Activated T-cell treated with anti-CD3 and anti-CD28 coated beads for 48 hours (primary cell): ENCODE measurements around the gene JPT1.
"Not testable (repeated sequence)": the region's sequence is repeated elsewhere in the genome, so short reads cannot be mapped to it uniquely, and the experiment has no call there.

ENCODE experiments used
- DNase-seq: peaks from one replicate; pipeline ENCODE4 v3.0.0-alpha.2; 2020; ENCODE audit warnings: low read depth

Gene JPT1

DNA sequence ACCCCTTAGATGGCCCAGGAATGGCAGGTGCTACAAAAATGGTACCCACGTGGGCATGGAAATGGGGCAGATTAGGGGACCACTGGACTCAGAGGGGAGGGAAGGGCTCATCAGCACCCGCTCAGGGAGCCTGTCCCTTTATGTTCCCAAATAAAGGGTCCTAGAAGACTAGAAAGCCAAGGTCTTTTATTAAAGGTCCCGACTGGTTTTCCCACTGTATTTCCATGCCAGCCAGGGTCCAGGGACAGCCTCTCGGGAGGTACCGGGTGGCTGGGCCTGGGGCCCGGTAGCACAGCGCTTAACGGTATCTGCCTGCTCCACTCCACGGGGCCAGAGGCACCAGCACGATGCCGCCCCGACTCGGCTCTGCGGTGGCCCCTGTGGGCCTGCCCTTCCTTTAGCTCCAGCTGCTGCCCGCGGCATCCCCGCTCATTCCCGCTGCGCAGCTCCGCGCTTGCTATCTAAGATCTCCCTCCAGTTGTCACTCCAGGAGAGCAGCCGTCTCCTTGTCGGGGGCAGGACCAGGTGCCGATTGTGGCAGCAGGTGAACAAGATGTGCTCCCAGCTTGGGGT, 24.2 kb downstream of the JPT1 start:
- no peak for DNase-seq

DNA sequence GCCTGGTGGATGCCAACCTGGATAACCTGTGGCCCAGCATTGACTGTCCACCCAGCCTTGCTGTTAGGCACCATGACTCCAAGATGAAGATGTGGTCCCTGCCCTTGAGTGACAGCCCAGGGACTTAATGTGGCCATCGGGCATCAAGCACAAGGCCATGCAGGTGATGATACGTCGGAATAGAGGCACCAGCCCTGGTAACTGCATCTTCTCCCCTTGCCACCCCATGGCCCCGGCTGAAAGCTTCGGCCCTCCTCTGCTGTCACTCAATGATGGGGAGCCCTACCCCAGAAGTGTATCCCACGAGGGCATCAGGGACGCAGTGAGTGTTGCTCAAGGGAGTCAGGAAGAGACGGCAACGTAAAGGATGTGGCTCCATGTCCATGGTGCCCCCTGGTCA, 24.7 kb downstream of the JPT1 start:
- no peak for DNase-seq

DNA sequence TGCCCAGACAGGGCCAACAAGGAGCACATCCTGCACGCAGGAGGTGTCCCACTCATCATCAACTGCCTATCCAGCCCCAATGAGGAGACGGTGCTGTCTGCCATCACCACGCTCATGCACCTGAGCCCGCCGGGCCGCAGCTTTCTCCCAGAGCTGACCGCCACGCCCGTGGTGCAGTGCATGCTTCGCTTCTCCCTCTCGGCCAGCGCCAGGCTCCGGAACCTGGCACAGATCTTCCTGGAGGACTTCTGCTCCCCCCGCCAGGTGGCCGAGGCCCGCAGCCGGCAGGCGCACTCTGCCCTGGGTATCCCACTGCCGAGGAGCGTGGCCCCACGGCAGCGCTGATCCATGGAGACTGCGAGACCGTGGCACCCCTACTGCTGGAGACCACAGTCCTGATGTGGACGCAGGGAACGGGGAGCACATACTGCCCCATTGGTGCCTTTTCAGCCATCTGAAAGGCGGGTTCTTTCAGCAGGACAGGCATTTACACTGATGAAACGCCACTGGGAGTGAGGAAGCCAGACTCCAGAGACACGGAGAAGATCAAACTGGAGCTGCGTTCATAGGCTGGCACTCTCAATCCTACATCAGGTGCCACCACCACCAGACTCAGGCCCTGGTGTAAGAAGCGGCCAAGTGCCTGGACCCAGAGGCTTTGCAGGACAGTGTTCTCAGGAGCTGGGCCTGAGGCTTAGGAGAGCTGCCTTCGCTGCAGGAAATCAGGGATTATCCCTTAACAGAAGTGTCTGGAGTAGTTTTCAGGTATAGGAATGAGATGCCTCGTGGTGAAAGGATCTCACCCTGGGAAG, 25.4 kb downstream of the JPT1 start:
- DNase-seq: no peak

DNA sequence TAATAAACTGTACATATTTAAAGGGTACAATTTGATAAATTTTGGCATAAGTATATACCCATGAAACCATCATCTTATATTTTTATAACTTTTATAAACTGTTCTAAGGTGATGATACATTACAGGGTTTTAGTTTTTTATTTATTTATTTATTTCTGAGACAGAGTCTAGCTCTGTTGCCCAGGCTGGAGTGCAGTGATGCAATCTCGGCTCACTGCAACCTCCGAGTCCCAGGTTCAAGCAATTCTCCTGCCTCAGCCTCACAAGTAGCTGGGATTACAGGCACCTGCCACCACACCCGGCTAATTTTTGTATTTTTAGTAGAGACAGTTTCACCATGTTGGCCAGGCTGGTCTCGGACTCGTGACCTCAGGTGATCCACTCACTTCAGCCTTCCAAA, 26.4 kb downstream of the JPT1 start:
- DNase-seq: not testable (repeated sequence)

DNA sequence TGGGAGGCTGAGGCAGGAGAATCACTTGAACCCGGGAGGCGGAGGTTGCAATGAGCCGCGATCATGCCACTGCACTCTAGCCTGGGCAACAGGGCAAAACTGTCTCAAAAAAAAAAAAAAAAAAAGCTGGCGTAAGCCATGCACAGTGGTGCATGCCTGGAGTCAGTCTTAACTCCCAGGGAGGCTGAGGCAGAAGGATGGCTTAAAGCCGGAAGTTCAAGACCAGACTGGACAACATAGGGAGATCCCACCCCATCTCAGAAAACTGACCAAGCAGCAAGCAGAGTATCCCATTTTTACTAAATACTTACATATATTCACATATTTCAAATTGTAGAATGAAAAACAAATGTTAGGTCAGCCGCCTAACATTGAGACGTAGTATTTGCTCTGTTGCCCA, 27.4 kb downstream of the JPT1 start:
- no peak for DNase-seq

DNA sequence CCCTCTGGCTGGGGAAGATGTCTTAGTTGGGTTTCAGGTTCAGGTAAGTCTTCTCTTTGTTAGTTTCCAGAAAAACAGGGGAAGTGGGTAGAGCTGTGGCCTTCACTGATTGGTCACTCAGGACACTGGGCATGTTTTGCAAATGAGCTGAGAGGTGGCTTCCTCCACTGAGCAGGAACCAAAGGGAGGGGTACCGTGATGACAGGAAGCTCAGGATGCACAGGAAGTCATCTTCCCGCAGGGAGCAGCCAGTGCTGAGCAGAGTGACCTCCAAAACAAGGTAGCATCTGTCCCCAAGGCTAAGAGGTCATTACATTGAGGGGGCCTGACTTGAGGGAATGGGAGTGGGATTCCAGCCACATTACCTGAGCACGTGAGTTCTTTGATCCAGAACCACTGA, 28.3 kb downstream of the JPT1 start:
- no peak for DNase-seq

DNA sequence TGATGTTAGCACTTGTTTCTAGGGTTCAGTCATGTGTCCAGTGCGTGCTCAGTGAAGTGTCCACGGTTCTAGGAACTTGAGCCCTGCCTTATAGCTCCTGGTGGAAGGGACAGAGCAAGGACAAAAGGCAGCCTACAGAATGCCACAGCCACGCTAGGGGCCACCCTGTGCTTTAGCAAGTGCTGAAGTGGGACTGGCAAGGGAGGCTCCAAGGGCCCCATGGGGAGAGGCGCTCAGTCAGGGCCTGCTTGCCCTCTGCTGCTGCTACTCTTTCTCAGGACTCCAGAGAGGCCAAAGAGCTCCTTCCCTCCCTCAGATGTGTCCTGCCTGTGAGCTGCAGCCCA, 29.5 kb downstream of the JPT1 start:
- DNase-seq: no peak

DNA sequence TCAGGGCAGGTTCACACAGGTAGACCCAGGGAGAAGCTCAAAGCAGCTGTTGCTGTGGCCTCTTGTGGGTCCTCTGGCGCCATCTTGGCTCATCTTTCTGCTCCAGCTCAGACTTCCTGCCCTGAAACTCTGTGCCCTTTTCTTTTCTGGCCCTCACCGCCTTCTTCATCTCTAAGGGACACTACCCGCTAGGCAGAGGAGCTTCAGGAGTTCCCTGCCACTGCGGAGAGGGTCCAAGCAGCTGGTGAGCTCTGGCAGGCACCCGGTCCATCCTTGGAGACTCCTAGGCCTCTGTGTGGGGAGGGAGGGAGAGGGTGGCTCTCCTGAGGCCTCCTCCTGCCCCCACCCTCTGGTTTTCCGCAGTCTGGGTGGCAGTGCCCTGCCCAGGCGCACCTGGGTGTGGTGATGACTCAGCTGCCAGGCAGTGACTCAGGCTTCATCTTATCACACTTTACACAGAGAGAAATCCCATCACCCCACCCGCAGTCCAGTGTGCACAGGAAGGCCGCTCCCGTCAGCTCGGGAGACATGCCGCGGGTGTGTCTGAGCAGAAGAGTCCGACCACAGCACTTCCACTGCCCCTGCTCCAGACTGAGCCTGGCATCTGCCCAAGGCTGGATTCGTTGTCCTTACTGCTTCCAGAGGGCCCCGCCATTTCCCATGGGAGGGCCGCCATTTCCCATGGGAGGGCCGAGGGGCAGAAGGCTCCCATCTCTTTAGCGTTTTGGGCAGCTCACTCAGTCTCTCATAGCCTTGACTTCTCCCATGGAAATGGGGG, 30.1 kb downstream of the JPT1 start:
- DNase-seq: peak; percentile 49

DNA sequence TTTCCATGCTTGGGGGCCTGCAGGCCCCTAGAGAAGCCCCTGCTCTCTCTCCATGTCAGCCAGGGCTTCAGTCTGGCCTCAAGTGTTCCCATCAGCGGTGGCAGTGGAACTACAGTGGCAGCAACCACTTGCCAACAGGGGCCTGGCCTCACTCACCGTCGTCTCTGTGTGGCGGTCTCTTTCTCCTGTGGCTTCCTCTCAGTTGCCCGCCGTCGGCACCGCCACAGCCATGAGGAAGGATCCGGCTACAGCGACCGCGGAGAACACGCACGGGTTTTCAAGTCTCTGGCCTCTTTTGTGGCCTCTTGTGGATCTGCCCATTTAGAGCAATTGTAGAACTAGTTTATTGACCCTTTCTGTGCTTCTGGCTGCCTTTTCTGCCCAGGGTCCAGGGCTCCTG, 36.0 kb downstream of the JPT1 start:
- DNase-seq: no peak

DNA sequence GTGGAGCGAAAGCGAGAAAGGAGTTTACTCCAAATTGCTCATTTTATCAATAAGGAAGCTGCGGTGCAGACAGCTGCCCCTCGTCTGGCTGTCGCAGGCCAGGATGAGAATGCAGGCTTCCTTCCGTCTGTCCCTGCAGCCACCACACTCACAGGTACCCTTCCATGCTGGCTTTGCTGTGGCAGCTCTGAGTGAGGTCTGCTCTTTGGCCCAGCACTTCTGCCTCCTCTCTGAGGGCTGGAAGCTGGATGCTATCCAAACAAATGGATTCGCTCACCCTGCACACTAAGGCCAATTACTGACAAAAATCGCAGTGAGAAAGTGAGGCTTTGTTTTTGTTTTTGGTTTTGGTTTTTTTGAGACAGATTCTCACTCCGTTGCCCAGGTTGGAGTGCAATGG, 37.6 kb downstream of the JPT1 start:
- DNase-seq: no peak

DNA sequence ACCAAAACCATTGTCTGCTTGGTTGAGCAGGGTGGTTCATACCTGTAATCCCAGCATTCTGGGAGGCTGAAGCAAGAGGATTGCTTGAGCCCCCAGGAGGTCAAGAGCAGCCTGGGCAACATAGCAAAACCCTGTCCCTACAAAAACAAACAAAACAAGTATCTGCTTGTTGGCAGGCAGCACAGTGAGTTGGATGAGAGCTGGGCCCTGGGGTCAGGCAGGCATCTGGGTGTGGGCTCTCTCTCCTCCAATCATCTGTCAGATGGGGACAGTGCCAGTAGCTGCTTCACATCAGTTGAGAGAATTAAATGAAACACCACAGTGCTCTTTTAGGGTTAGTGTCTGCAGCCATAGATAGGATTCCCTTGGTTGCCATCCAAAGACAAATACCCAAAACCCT, 38.8 kb downstream of the JPT1 start:
- DNase-seq: no peak

DNA sequence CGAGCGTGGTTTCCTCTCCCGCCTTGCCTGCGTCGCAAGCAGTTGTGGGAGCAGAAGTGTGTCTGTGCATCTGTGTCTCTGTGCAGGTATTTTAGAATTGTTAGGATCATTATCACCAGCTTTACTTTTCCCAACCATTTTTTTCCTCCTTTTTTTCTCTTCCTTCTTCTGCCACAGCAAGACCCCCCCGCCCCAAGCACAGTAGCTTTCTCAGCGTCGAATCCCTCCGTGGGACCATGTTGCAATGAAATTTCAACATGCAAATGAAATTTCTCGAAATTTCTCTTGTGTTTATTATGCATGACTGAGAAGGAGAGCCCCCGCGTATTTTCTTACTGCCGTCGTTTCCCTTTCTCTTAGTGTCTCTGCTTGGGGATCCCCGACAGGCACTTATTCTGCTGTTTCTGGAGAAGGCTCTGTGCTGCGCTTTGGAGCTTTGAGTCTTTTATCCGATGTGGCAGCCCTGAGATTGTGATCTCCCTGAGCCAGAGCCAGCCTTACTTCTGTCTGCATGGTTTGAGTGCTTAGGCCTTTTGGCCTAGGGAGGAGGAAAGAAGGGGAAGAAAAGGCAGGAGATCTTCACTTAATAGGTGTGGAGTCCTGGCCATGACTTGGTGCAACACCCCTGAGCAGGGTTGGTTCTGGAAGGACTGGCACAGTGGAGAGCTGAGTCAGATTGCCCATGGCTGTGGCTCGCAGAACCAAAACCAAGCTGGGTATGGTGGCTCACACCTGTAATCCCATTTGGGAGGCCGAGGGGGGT, 39.6 kb downstream of the JPT1 start:
- DNase-seq: no peak

DNA sequence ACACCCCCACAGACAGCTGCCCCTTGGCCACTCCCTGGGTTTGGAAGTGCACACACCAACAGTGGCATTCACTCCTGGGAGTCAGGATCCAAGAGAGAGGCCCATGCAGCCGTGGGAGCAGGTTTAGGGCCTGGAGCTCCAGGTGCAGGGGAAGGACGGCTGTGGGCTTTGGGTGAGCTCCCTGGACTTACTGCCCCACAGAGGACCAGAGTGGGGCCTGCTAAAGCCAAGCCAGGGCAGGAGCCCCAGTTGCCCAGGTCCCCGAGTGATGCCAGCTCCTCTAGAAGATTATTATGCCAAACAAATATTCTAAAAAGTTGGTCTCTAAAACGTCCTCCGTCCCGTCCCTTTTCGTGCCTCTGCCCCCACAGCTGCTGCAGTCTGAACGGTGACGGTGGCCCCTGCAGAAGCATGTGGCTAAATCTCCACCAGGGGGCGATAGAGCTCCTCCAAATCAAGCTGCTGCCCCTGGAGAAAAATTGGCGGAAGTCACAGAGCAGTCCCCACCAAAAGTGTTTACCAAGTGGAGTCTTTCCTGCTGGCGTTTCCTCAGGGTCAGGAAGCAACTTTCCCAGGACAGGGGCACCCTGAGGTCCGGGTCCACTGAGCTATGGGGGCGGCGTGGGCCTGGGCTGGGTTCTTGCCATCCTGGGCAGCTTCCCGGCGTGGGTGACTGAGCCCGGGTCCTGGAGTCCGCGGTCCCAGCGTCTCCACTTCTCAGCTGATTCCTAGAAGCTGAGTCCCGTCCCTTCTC, 40.3 kb downstream of the JPT1 start:
- peak; percentile 80 for DNase-seq

DNA sequence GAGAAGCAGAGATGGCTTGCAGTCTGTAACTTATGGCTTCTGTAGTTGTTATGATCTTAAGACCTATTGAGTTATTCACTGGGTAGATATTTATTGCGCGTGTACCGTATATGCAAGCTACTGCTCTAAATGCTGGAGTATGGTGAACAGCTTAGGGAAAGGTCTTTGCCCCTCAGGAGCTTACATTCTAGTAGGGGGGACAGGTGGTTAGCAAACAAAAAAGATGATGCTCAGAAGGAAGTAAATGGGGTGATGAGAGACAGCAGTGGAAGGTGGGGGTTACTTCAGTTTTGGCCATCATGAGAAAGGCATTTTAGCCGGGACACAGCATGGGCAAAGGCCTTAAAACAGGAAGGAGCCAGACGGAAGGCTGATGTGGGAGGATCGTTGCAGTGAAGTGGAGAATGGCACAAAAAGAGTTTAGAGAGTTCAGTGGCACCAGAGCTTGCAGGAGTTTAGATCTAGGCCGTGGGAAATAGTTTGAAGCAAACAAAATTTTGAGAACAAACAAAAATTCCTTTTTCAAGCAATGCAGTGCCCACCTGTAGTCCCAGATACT, 42.5 kb downstream of the JPT1 start:
- no peak for DNase-seq

DNA sequence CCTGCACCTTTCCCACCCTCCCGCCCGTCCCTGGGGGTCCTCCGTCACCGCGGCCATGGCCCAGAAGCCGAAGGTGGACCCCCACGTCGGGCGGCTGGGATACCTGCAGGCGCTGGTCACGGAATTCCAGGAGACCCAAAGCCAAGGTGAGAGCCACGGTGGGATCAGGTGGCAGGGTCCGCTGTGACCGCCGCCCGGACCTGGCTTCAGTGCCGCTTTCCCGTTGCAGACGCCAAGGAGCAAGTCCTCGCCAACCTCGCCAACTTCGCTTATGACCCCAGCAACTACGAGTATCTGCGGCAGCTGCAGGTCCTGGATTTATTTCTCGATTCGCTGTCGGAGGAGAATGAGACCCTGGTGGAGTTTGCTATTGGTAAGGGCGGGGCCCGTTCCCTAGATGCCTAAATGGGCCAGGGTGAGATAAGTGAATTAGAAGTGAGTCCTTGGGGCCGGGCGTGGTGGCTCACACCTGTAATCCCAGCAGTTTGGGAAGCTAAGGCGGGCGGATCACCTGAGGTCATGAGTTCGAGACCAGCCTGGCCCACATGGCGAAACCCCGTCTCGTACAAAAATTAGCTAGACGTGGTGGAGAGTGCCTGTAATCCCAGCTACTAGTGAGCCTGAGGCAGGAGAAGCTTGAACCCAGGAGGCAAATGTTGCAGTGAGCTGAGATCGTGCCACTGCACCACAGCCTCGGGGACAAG, 43.9 kb downstream of the JPT1 start:
- DNase-seq: no peak

DNA sequence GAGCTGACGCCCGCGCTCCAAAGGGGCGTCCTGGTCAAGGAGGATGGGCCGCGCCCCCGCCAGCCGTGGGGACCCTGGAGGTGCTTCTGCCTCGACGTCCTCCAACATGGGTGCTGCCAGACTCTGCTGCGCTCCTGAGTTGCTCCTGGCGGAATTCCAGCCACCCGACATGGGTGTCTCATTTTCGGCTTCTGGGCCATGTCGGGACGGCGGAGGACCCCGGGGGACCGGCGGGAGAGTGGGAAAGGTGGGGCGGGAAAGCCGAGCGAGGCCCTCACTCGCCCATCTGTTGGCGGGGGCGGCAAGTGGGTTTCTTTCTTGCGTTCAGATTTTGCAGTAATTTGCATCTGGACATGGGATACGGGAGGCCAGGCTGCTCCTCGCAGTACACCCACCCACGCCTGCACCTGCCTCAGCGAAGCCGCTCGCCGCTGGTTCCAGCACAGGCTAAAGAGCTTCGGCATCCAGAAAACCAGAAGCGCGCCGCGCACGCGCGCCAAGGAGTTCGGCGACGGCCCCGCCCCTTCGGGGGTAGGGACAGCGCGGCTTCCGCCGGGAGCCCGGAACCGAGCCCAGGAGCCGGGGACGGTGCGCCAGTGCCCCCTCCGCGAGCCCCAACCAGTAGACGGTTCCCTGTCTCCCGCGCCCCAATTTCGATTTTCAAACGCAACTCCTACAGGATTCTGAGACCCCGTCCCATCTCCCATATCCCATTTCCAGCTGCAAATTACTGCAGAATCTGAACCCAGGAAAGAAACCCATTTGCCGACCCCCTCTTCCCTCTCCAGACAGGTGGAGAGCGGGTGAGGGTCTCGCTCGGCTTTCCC, 44.7 kb downstream of the JPT1 start, which contains the start of gene ARMC7:
Gene ARMC7 (plus strand): TSS at position 563 of the 827 bp plus-strand sequence. CDS start 320 bp downstream, outside the sequence.
- peak; percentile 94 for DNase-seq

DNA sequence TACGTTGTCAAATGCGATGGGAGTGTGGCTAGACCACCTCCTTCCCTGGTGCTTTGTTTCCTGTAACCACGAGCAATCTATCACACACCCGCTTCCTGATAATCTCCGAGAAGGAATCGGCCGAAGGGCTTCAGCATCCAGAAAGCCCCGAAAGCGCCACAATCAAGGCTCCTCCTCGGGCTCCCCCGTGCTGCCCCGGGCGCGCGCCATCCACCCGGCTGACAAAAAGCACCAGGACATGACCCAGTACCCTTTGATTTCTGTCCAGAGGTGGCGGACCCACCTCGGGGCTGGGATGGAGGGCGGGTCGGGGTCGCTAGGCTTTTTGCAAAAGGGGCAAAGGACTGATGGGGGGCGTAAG, 45.3 kb downstream of the JPT1 start:
- no peak for DNase-seq

DNA sequence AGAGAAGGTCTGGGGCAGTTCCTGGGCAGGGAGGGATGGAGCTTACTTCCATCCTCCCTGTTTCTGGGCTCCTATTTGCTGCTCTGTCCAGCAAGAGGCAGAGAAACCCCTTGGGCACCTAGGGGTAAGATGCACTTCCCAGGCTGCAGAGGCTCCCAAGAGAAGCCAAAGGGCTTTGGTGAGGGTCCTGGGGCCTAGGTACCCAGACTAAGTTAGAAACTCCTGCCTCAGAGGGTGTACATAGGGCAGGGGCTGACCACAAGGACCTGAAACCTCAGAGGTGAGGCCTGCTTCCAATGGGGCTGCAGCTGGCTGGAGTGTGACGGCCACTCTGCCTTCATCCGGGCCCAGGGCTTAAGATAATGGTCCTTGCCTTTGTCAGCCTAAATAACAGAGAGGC, 46.1 kb downstream of the JPT1 start:
- no peak for DNase-seq

DNA sequence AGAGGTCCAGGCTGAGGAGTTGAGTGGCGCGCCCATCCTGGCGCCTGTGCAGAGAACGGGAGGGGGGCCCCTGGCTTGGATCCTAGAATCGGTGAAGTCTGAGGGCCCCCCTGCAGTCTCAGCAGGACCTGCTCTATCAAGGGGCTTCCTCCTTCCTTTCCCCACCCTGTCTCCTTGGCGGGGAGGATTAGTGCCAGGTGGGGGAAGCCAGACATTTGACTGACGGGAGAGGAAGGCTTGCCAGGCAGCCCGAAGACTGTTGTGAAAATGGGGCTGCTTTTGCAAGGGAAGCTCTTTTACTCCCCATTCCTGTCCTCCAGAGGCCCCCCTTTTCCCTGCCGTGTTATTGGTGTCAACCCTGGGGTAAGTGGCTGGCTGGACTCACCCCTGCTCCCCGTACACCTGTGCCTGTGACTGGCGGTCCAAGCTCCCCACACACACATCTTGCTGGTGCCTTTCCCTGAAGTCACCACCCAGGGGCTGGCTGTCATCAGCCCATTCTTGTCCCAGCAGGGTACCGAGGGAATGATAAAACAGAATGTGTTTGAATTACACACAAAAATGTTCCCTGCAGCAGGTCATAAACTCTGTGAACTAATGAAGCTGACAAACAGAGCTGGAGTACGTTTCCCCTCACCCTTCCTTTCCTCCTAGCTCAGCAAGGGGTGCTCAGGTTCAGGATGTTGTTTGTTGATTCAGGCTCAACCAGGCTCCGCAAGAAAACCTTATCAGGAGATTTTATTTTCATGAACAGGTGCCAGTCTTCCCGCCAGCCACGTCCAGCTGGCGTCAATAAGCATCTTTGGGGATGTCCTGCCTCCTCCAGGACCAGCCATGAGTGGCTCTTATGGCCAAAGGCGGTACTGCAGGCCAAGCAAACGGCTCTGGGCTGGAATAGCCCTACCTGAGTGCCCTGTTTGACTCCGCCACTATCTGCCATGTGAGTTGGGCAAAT, 48.9 kb downstream of the JPT1 start:
- no peak for DNase-seq
